Colonic mucosa (tissue), 4 donors: ENCODE measurements around the gene ZNF865. TPM values are rescaled to one million over a fixed set of nuclear protein-coding genes. Genes with fewer than 3 reads are reported as not detected.
A peak's percentile ranks its signal among the peaks of the same experiment; 100 is the strongest.

Experiments
- DNase-seq: peaks from one replicate; pipeline ENCODE4 v3.0.0-alpha.2; 2020
- H3K27ac ChIP-seq: fragments of 200-600 bp; one replicate; pipeline ENCODE4 v1.8.0; 2021
- H3K27me3 ChIP-seq: fragments of 200-600 bp; one replicate; pipeline ENCODE4 v1.8.0; 2021
- H3K36me3 ChIP-seq: fragments of 200-600 bp; one replicate; pipeline ENCODE4 v1.8.0; 2021
- H3K4me1 ChIP-seq: fragments of 200-600 bp; one replicate; pipeline ENCODE4 v1.8.0; 2021; ENCODE audit warnings: mild to moderate bottlenecking
- H3K4me3 ChIP-seq: fragments of 200-600 bp; one replicate; pipeline ENCODE4 v1.8.0; 2021
- H3K9ac ChIP-seq, 2 donors: one replicate each; pipeline ENCODE4 v1.7.0; 2013; ENCODE audit warnings: control low read depth in 2 of 2, low read depth in 2 of 2, low read length in 2 of 2
- H3K9me3 ChIP-seq: fragments of 200-600 bp; one replicate; pipeline ENCODE4 v1.8.0; 2021
- intact Hi-C: fragments of 100-400 bp; cut with DNase I; formaldehyde crosslinking; loops from one replicate; pipeline ENCODE4 v1.14.1; 2022
- total RNA-seq, 2 donors: library from RNA; stranded (reverse); fragmentation: NEBNext Ultra II Directional in 1 of 2; extraction: Animal tissue kit (Norgen Biotek cat#: 25700) in 1 of 2; gene quantifications; one replicate each; pipeline ENCODE4 v1.2.1, GENCODE V29; 2021
- TF ChIP-seq, protein P1 (sequence below): fragments of 200-600 bp; IDR thresholded peaks from one replicate; pipeline ENCODE4 v1.8.0; 2022; ENCODE audit warnings: antibody characterized with exemption, mild to moderate bottlenecking
- donor health status: healthy.
- donor health status: DM: no; HTN: no; CAD: no.
- donor health status: DM: no; HTN: no; CAD: no.

The ZNF865 gene
- total RNA-seq, 2 donors from 2014 or later = 12.9 to 13.1 TPM

DNA sequence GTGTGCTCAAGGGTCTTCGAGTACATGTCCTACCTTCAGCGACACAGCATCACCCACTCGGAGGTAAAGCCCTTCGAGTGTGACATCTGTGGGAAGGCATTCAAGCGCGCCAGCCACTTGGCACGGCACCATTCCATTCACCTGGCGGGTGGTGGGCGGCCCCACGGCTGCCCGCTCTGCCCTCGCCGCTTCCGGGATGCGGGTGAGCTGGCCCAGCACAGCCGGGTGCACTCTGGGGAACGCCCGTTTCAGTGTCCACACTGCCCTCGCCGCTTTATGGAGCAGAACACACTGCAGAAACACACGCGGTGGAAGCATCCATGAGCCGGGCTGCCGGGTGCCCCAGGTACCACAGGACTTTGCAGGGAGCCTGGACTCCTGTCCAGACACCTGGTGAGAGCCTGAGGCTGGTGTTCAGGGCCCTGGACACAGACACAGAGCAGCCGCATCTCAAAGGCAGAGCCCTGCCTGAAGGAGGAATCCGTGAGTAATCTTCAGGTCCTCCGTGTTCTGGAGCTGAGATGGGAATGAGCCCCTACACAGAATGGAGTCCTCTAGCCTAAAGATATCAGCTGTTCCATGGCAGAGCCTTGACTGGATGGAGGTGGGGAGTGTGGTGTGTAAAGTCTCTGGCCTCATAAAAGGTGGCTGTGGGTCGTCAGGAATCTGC is 39.5 kb downstream of the ZNF865 start:
- H3K27ac ChIP-seq = no peak overlapping the region
- DNase-seq = no peak
- H3K27me3 ChIP-seq = no peaks in the 10 kb centered on the region
- H3K9me3 ChIP-seq = no peaks in the 10 kb centered on the region
- no peak overlapping the region for H3K4me3 ChIP-seq
- TF ChIP-seq, protein P1, sequence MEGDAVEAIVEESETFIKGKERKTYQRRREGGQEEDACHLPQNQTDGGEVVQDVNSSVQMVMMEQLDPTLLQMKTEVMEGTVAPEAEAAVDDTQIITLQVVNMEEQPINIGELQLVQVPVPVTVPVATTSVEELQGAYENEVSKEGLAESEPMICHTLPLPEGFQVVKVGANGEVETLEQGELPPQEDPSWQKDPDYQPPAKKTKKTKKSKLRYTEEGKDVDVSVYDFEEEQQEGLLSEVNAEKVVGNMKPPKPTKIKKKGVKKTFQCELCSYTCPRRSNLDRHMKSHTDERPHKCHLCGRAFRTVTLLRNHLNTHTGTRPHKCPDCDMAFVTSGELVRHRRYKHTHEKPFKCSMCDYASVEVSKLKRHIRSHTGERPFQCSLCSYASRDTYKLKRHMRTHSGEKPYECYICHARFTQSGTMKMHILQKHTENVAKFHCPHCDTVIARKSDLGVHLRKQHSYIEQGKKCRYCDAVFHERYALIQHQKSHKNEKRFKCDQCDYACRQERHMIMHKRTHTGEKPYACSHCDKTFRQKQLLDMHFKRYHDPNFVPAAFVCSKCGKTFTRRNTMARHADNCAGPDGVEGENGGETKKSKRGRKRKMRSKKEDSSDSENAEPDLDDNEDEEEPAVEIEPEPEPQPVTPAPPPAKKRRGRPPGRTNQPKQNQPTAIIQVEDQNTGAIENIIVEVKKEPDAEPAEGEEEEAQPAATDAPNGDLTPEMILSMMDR = no peak
- intact Hi-C loops = no loop called here
- H3K36me3 ChIP-seq = no peaks in the 10 kb centered on the region
- peak overlapping the region; percentile 78 to 84 for H3K9ac ChIP-seq
- peaks cover 32% of the 10 kb centered on the region for H3K4me1 ChIP-seq

DNA sequence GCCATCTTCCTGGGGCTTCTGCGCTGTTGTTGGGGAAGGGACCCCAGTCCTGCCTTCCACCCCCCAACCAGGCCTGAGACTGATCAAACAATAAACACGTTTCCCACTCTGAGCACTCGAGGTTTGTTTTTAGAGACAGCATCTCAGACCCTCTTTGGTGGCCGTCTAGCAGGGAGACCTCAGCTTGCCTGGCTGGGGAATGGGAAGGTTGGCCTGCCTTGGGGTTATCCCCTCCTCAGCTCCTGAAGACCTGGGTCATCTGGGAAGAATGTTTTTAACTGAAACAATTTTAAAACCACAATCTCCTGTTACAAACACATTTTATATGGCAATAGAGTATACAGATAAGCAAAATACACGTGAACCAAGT is 40.0 kb downstream of the ZNF865 start:
- intact Hi-C loops = no loop called here
- Histone ChIP-seq H3K4me3 (no peak overlapping the region), H3K27me3 (no peaks in the 10 kb centered on the region), H3K9ac (no peak overlapping the region), H3K9me3 (no peaks in the 10 kb centered on the region), H3K27ac (no peak overlapping the region), H3K4me1 (peaks cover 27% of the 10 kb centered on the region), H3K36me3 (no peaks in the 10 kb centered on the region)
- TF ChIP-seq, protein P1 = no peak
- no peak for DNase-seq

DNA sequence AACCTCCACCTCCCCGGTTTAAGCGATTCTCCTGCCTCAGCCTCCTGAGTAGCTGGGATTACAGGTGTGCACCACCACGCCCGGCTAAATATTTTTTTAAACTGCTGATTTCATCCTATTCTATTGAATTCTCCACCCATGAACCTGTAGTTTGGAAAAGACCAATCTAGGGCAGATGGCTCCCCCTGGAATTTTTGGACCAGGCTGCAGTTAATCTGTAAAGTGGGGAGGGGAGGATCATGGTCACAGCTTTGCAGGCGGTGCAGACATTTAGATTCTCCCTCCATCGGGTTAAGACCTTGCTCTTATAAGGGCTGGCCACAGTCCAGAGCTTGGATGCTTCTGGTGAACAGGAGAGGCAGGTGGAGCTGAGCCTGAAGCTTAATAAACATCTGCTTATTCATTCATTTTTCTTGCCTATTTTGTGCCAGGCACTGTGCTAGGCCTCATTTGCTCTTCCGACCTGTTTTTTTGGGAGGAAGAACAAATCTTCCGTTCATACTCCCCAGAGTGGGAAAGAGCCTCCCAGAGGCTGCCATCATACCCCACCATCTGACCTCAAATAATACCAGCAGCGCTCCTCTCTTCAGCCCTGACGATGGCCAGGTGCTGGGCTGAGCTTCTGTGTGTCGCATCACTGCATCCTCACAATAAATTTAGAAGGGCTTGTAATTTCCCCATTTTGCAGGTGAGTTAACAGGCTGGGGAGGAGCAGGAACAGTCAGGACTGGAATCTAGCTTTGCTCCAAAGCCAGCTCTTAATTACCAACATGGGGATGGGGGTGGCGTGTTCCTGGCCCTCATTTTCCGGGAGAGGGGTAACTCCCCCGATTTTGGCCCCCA is 41.7 kb downstream of the ZNF865 start:
- Histone ChIP-seq H3K9me3 (no peaks in the 10 kb centered on the region), H3K4me3 (peak overlapping the region; percentile 51), H3K9ac (peak overlapping the region; percentile 74 to 75), H3K4me1 (peaks cover 22% of the 10 kb centered on the region), H3K27ac (peak overlapping the region; percentile 10), H3K27me3 (no peaks in the 10 kb centered on the region), H3K36me3 (no peaks in the 10 kb centered on the region)
- intact Hi-C loops = no loop called here
- TF ChIP-seq, protein P1 = no peak
- no peak for DNase-seq

DNA sequence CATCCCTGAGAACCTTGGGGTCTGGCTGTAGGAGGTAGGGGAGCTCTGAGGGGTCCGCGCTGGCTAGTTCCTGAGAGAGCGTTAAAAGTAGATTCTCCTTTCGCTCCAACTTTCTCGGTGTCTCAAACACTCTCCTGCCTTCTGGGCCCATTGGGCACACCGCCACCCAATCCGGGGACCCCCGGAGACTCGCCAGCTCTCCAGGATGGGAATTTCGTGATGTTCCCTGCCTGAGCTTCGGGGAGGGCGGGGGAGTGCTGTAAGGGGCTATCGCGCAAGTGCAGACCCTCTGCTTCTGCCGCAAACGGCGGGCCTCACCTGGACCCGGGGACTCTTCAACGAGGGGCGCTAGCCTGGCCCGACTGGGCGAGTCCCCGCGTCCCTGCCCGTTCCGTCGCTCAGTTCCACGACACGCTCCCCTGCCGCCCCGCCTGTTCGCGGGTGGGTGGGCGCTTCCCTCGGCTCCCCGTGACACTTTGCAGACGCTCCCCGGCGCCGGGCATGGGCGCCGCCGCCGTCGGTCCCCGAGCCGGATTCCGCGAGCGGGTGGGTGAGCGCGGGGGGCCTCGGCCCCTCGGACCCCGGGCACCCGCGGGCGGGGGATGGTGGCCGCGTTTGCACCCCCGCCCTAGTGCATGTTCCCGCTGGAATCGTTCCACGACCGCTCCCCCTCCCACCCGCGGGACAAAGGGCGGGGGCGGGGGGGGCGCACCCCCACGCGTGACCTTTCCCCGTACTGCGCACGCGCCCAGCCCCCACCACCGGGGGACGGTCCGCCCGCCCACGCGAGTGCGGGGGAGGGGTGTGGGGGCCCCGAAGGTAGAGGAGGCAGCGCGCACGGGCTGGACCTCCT is 42.5 kb downstream of the ZNF865 start, which contains the start of gene CCDC106:
TSS of gene CCDC106 (plus strand) at position 481 of the 853 bp plus-strand sequence. CDS start 835 bp downstream, outside the sequence.
- H3K27ac ChIP-seq = peak within 1 kb of the TSS; percentile 10
- intact Hi-C loops = no loop called here
- peaks cover 14% of the 10 kb centered on the region for H3K4me1 ChIP-seq
- DNase-seq = peak; percentile 63
- no peaks in the 10 kb centered on the region for H3K9me3 ChIP-seq
- TF ChIP-seq, protein P1 = no peak
- peak within 1 kb of the TSS; percentile 74 to 75 for H3K9ac ChIP-seq
- H3K27me3 ChIP-seq = no peaks in the 10 kb centered on the region
- H3K36me3 ChIP-seq = no peaks in the 10 kb centered on the region
- H3K4me3 ChIP-seq = peak within 1 kb of the TSS; percentile 51
